Immature natural killer cell (primary cell): ENCODE results near the gene ZNF492. TPM values are rescaled to one million over a fixed set of nuclear protein-coding genes. Genes with fewer than 3 reads are reported as not detected.
"Not testable (repeated sequence)": the region's sequence is repeated elsewhere in the genome, so short reads cannot be mapped to it uniquely, and the experiment has no call there.

Experiments
- DNase-seq, 3 donors: peaks; one replicate each; pipeline ENCODE4 v3.0.0; 2022; ENCODE audit warnings: mixed read lengths in 1 of 3
- H3K27ac Mint-ChIP-seq, 6 donors: one replicate each; pipeline ENCODE4 v1.8.0; 2020; ENCODE audit warnings: mixed read lengths in 6 of 6, mild to moderate bottlenecking in 5 of 6, inconsistent platforms in 4 of 6, moderate library complexity in 3 of 6
- H3K27me3 Mint-ChIP-seq, 3 donors: one replicate each; pipeline ENCODE4 v1.8.0; 2020 to 2021; ENCODE audit warnings: low read depth in 3 of 3, mild to moderate bottlenecking in 3 of 3, mixed read lengths in 3 of 3, moderate library complexity in 3 of 3, inconsistent platforms in 1 of 3
- H3K36me3 Mint-ChIP-seq, 3 donors: one replicate each; pipeline ENCODE4 v1.8.0; 2020; ENCODE audit warnings: mixed read lengths in 3 of 3, inconsistent platforms in 2 of 3, mild to moderate bottlenecking in 2 of 3
- H3K4me1 Mint-ChIP-seq, 2 donors: one replicate each; pipeline ENCODE4 v1.8.0; 2020; ENCODE audit warnings: inconsistent platforms in 2 of 2, mild to moderate bottlenecking in 2 of 2, mixed read lengths in 2 of 2, moderate library complexity in 1 of 2
- H3K4me3 Mint-ChIP-seq, 5 donors: one replicate each; pipeline ENCODE4 v1.8.0; 2020; ENCODE audit warnings: mild to moderate bottlenecking in 5 of 5, mixed read lengths in 5 of 5, inconsistent platforms in 3 of 5, moderate library complexity in 3 of 5
- H3K9me3 Mint-ChIP-seq, 6 donors: one replicate each; pipeline ENCODE4 v1.8.0; 2020; ENCODE audit warnings: mild to moderate bottlenecking in 6 of 6, mixed read lengths in 6 of 6, inconsistent platforms in 4 of 6, moderate library complexity in 3 of 6
- polyA plus RNA-seq, 3 donors: library from polyadenylated mRNA; unstranded; fragments of 300-500 nt; fragmentation: Illumina TruSeq; gene quantifications; one replicate each; pipeline ENCODE4 v1.2.3, GENCODE V29; 2021

Gene ZNF492
- polyA plus RNA-seq, 3 donors from 2014 or later = 0.05 to 0.08 TPM; not detected in 1

DNA sequence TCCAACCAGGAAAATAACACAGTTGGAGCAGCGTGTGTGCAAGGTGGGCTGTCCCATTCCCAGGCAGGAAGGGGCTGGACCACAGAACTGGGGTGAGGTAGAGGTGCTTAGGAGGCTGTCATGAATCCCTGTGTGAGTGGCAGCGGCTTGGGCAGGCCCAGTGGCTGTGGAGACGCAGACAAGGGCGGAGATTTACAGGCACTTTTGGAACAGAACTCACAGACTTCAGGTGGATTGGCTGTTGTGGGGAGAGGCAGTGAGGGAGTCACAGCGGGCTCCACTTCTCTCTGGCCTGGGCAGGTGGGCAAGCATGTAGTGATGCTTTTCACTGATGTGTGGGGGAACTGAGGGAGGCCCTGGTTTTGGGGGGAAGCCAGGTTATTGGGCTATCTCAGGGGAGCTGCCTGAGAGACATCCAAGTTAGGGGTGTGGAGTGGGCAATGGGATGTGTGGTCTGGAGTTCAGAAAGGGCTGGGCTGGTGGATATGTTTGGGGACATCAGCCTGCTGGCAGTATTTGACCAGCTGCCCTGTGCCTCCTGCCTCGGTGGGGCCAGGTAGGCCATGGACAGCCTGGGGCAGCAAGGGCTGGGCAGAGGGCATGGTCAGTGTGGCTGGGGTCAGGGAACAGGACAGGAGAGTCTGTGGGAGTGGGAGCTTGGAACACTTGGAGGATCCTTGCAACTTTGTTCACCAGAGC lies 27.0 kb upstream of the ZNF492 start:
- peaks cover 0 to 6% (median 2%) of the 10 kb centered on the region in 3 donors for H3K27me3 Mint-ChIP-seq
- H3K9me3 Mint-ChIP-seq = peaks cover 5 to 38% (median 21%) of the 10 kb centered on the region in 6 donors
- no peak overlapping the region for H3K27ac Mint-ChIP-seq
- H3K36me3 Mint-ChIP-seq = peaks cover 0 to 4% (median 0%) of the 10 kb centered on the region in 3 donors
- H3K4me1 Mint-ChIP-seq = no peaks in the 10 kb centered on the region
- no peak for DNase-seq
- H3K4me3 Mint-ChIP-seq = peak overlapping the region in 1 of 5 donors; percentile 15

DNA sequence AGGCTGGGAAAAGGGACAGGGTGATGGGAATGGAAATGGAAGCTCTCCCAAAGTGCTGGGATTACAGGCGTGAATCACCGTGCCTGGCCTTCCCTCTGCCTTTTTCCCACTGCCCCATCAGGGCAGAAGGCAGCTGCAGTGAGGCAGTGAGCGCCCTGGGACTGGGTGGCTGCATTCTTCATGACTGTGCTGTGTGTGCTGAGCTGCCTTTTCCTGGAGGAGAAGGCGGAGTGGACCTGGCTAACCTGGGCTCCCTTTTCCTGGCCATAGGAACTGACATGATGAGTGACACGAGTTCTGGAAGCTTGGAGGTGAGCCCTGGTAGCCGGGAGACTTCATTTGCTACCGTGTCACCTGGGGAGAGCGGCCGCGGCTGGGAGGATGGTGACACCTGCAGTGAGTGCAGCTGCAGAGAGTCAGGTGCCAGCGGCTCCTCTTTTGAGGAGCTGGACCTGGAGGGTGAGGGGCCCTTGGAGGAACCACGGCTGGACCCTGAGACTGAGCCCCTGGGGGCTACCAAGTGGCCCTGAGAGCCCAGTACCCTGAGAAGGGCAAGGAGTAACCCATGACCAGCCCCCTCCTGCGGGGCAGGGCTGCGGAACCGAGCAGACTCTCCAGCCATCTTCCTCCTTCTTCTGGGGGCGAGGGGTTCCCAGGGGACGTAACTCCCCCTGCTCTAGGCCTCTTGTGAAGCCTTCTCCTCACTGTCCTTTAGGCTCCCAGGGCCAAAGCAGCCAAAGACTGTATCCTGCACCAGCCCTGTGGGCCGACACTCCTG lies 26.3 kb upstream of the ZNF492 start:
- H3K36me3 Mint-ChIP-seq = peaks cover 0 to 4% (median 0%) of the 10 kb centered on the region in 3 donors
- peaks cover 0 to 6% (median 2%) of the 10 kb centered on the region in 3 donors for H3K27me3 Mint-ChIP-seq
- no peak overlapping the region for H3K4me3 Mint-ChIP-seq
- H3K27ac Mint-ChIP-seq = no peak overlapping the region
- H3K9me3 Mint-ChIP-seq = peaks cover 5 to 40% (median 19%) of the 10 kb centered on the region in 6 donors
- no peaks in the 10 kb centered on the region for H3K4me1 Mint-ChIP-seq
- DNase-seq = no peak

DNA sequence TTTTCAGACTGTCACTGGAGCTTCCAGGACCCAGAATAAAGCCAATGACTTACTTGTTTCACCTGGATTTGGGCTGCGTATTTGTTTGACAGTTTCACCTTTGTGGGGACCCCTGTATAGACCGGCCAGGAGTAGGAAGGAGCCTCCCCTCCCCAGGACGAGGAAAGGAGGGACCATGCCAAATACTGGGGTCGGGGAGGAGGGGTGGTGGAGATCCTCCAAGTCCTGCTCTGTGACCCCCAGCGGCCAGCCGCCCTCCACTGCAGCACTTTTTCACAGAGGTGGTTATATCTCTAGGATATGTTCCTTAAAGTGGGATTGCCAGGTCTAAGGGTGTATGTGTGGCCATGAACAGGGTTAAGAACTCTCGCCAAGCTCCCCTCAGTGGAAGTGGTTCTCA lies 25.7 kb upstream of the ZNF492 start:
- no peaks in the 10 kb centered on the region for H3K4me1 Mint-ChIP-seq
- H3K9me3 Mint-ChIP-seq = peaks cover 5 to 40% (median 19%) of the 10 kb centered on the region in 6 donors
- DNase-seq = no peak
- no peak overlapping the region for H3K4me3 Mint-ChIP-seq
- peaks cover 0 to 6% (median 2%) of the 10 kb centered on the region in 3 donors for H3K27me3 Mint-ChIP-seq
- H3K27ac Mint-ChIP-seq = no peak overlapping the region
- peaks cover 0 to 4% (median 0%) of the 10 kb centered on the region in 3 donors for H3K36me3 Mint-ChIP-seq

DNA sequence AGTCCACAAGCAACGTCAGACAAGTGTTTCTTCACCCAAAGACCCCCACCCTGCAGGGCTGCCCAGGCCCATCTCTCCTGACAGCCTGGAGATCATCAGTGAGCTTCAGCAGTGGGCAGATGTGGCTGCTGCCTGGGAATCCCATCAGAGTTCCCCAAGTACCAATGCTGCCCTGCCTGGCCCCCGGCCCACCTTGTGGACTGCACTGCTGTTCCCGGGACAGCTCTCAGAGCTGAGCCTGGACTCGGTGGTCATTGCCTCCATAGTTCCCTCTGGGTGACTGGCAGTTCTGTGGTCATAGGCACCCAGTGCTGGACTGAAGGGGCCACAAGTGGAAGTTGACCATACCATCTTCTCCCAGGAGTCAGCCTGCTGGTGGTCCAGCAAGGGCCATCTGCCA lies 24.5 kb upstream of the ZNF492 start:
- Mint-ChIP-seq H3K4me3 (no peak overlapping the region), H3K27ac (no peak overlapping the region), H3K36me3 (peaks cover 0 to 4% (median 0%) of the 10 kb centered on the region in 3 donors), H3K4me1 (no peaks in the 10 kb centered on the region), H3K27me3 (peaks cover 0 to 4% (median 0%) of the 10 kb centered on the region in 3 donors), H3K9me3 (peaks cover 5 to 34% (median 18%) of the 10 kb centered on the region in 6 donors)
- DNase-seq = no peak

DNA sequence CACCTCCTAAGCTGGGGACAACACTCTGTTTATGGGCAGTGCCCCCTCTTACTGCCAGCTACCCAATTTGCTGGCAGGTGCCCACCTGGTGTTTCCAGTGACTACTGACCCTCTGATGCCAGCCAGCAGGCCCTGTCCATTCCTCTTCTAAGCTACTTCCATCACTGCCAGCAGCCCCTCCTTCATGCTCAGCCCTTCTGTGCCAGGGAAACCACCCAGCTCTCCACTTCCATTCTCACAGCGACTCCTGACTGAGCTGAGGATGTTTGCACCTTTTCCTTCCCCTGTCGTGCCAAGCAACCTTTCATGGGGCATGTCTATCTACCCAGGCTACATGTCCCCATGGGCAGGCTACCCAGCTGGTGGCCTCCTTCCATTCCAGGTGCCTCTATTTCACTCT lies 24.0 kb upstream of the ZNF492 start:
- DNase-seq = no peak
- Mint-ChIP-seq H3K4me1 (no peaks in the 10 kb centered on the region), H3K27ac (no peak overlapping the region), H3K9me3 (peaks cover 4 to 36% (median 18%) of the 10 kb centered on the region in 6 donors), H3K27me3 (peaks cover 0 to 4% (median 0%) of the 10 kb centered on the region in 3 donors), H3K4me3 (no peak overlapping the region), H3K36me3 (peaks cover 0 to 4% (median 0%) of the 10 kb centered on the region in 3 donors)

DNA sequence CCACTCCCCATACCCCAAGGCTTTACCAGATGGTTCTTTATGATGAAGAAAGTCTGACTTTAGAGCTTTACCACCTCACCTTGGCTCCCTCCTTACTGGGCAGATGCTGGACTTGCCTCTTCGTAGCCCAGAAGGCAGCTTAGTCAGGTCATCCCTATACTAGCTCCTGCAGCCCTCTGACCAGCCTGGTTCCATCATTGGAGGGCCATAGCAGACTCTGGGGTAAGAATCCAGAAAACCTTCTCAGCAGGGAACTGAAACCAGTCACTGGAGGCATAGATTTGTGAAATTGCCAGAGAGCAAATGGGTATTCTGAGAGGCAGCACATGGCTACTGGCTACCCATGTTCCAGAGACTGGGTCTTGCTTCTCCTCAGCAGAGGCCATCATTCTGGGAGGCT lies 21.8 kb upstream of the ZNF492 start:
- peaks cover 0 to 6% (median 4%) of the 10 kb centered on the region in 3 donors for H3K27me3 Mint-ChIP-seq
- H3K27ac Mint-ChIP-seq = no peak overlapping the region
- H3K4me1 Mint-ChIP-seq = no peaks in the 10 kb centered on the region
- H3K4me3 Mint-ChIP-seq = no peak overlapping the region
- no peaks in the 10 kb centered on the region for H3K36me3 Mint-ChIP-seq
- no peak for DNase-seq
- H3K9me3 Mint-ChIP-seq = peaks cover 0 to 34% (median 19%) of the 10 kb centered on the region in 6 donors

DNA sequence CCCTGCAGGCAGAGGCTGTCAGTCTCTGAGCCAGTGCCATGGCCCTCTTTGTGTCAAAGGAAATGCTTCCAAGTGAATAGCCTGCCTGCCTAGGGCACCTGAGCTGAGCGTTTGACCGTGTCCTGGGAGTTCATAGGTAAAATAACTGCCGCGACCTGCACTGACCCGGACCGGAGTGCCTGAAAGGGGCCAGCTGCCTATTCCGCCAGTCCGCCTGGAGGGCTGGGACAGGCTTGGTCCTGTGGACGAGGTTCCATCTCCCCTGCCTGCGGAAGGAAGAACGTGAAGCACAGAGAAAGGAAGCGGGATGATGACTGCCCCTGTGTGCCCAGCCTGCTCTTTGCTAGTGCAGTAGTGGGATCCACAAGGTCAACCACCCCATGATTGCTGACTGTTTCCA lies 17.5 kb upstream of the ZNF492 start:
- Mint-ChIP-seq H3K4me1 (no peaks in the 10 kb centered on the region), H3K27ac (no peak overlapping the region), H3K4me3 (no peak overlapping the region), H3K36me3 (no peaks in the 10 kb centered on the region), H3K9me3 (peaks cover 3 to 27% (median 16%) of the 10 kb centered on the region in 6 donors), H3K27me3 (peaks cover 0 to 6% (median 6%) of the 10 kb centered on the region in 3 donors)
- DNase-seq = no peak

DNA sequence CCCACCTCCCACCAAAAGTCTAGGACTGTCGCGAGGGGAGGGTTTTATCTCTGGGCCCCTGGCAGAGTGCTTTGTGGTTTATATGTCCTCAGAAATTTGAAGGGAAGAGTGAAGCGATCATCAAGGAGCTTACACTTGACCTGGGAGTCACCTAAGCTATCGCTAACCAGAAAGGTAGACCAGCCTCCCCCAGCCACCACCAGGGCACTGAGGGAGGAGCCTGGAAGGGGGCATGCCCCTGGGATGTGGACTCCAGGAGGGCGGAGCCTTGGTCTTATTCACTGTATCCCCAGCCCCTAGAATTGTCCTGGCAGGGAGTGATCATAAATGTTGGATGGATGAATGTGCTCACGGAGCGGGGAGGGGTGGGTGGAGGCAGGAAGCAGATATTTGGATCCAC lies 16.9 kb upstream of the ZNF492 start:
- H3K4me1 Mint-ChIP-seq, H3K4me3 Mint-ChIP-seq, H3K27me3 Mint-ChIP-seq, DNase-seq, H3K27ac Mint-ChIP-seq, H3K36me3 Mint-ChIP-seq: not testable (repeated sequence)
- H3K9me3 Mint-ChIP-seq = peaks cover 3 to 27% (median 18%) of the 10 kb centered on the region in 6 donors

DNA sequence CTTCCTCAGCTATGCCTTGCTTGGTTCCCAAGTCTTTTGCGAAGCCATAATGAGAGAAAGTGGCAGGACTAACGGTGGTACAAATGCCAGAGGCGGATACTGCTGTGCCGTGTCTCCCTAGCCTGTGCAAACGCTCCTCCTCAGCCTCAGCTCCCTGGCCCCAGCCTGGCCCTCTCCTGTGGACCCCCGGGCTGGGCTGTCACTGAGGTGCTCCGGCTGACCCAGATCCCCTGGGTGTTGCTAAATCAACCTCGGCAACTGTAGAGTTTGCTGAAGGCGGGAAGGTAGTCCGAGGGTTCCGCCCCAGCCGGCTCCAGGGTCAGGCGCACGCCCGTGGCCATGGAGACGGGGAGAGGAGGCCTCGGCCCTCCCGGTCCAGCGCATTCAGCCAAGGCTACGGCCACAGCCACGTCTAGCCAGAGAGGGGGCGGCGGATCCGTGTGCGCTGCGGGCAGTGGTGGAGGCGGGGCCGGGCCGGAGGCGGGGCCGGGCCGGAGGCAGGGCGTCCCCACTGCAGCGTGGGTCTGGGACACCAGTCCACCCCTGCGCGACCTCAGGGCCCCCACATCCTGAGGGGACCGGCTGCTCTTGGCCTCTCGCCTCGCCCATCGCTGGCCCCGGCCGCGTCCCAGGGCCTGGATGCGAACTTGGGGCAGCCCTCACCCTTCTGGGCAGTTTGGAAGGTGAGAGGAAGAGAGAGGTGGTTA lies 16.4 kb upstream of the ZNF492 start:
- DNase-seq = no peak
- Mint-ChIP-seq H3K4me3 (no peak overlapping the region), H3K4me1 (no peaks in the 10 kb centered on the region), H3K27me3 (peaks cover 0 to 6% (median 6%) of the 10 kb centered on the region in 3 donors), H3K27ac (no peak overlapping the region), H3K9me3 (peaks cover 3 to 27% (median 17%) of the 10 kb centered on the region in 6 donors), H3K36me3 (no peaks in the 10 kb centered on the region)

DNA sequence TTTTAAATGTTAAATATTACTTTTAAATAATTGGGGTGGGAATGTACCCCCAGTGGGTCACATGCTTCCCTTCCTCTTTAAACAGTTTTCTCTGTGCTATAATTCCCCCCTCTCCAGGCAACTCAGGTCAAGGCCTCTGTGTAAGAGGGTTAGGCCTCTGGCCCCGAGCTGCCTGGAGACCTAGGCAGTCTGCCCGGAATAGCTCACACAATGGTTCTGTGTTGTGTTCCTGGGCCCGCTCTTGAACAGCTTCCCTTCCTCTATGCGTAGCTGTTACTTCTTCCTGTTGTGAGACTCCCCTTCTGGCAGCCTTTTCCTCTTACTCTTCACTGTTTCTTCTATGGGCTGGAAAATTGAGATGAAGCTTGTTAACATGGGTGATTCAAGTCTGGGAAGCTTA lies 14.8 kb upstream of the ZNF492 start:
- Mint-ChIP-seq H3K27ac (no peak overlapping the region), H3K4me3 (no peak overlapping the region), H3K9me3 (peaks cover 3 to 22% (median 17%) of the 10 kb centered on the region in 6 donors), H3K4me1 (no peaks in the 10 kb centered on the region), H3K36me3 (no peaks in the 10 kb centered on the region), H3K27me3 (peaks cover 0 to 9% (median 6%) of the 10 kb centered on the region in 3 donors)
- no peak for DNase-seq

DNA sequence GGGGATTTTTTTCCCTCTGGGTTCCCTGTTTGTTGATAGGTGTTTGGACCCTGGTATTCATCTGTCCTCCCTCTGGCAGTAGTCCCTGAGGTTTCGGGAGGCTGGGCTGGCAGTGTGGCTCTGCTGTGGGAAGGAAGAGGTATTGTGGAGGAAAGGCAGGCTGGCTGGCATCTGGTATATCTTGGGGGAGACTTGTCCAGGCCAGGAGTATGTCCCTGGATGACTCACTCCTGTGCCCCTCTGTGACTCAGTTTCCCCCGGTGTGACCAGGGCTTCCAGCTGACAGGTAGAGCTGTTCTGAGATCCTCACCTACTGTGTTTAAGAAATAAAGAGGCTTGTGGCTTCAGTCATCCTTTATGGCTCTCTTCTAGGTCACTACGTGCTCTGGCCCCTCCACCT lies 14.2 kb upstream of the ZNF492 start:
- no peak overlapping the region for H3K4me3 Mint-ChIP-seq
- H3K27me3 Mint-ChIP-seq = peaks cover 0 to 9% (median 6%) of the 10 kb centered on the region in 3 donors
- H3K36me3 Mint-ChIP-seq = no peaks in the 10 kb centered on the region
- no peak for DNase-seq
- H3K27ac Mint-ChIP-seq = no peak overlapping the region
- H3K4me1 Mint-ChIP-seq = no peaks in the 10 kb centered on the region
- H3K9me3 Mint-ChIP-seq = peaks cover 3 to 22% (median 15%) of the 10 kb centered on the region in 6 donors

DNA sequence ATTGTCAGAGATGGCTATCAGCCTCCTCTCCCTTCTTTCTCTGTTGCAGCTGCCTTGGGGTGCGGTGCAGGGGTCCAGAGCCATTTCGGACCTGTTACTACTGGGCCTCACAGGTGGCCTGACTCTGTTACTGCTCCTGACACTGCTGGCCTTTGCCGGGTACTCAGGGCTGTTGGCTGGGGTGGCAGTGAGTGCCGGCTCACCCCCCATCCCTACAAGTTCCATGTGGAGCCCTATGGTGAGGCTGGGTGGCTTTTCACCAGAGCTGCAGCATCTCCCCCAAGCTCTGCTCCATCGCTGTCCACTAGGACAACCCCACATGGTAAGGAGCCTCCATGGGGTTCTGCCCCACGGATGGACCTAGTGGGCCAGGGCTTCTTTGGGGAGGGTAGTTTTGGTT lies 13.7 kb upstream of the ZNF492 start:
- H3K4me1 Mint-ChIP-seq = no peaks in the 10 kb centered on the region
- H3K27me3 Mint-ChIP-seq = peaks cover 0 to 7% (median 4%) of the 10 kb centered on the region in 3 donors
- no peaks in the 10 kb centered on the region for H3K36me3 Mint-ChIP-seq
- no peak overlapping the region for H3K4me3 Mint-ChIP-seq
- H3K27ac Mint-ChIP-seq = no peak overlapping the region
- DNase-seq = no peak
- peaks cover 3 to 20% (median 10%) of the 10 kb centered on the region in 6 donors for H3K9me3 Mint-ChIP-seq

DNA sequence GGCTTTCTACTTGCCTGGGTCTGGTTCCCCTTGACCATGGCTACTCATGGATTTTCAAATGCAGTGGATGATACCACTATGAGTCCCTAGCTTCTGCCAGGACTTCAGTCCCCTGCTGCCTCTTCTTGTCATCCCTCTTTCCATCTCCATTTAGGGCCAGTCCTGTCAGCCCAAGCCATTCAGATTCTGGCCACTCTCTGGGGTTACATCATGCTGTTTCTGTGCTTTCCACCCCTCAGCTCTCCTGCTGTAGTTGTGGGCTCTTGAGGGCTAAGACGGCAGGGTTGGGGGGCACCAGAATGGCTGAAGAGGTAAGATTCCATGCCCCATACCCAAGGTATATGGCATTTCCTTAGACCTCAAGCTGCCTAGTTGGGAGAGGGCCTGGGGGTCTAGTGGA lies 13.2 kb upstream of the ZNF492 start:
- Mint-ChIP-seq H3K27me3 (peaks cover 0 to 6% (median 4%) of the 10 kb centered on the region in 3 donors), H3K4me3 (no peak overlapping the region), H3K4me1 (no peaks in the 10 kb centered on the region), H3K9me3 (peaks cover 3 to 20% (median 8%) of the 10 kb centered on the region in 6 donors), H3K36me3 (no peaks in the 10 kb centered on the region), H3K27ac (no peak overlapping the region)
- no peak for DNase-seq

DNA sequence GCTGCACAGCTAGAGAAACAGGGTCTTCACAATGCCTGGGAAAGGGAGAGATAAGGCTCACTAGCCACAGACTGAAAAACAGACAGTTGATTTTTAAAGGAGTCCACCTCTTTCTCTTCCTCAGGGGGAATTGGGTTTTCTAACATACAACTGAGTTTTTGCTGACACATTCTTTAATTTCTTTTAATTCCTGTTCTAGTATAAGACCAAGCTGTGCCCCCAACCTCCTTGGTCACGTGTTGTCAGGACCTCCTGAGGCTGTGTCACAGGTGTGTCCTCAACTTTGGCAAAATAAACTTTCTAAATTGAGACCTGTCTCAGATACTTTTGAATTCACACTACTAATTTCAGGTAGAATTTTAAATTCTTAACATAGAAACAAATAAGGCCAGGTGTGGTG lies 12.1 kb upstream of the ZNF492 start:
- Mint-ChIP-seq H3K36me3 (no peaks in the 10 kb centered on the region), H3K9me3 (peaks cover 3 to 14% (median 8%) of the 10 kb centered on the region in 6 donors), H3K4me3 (no peak overlapping the region), H3K27me3 (peaks cover 0 to 4% (median 3%) of the 10 kb centered on the region in 3 donors), H3K4me1 (no peaks in the 10 kb centered on the region), H3K27ac (no peak overlapping the region)
- no peak for DNase-seq
